Liver (tissue), 9 donors: Measurements from ENCODE around the gene CHADL. TPM values are rescaled to one million over a fixed set of nuclear protein-coding genes. Genes with fewer than 3 reads are reported as not detected.

Experiments
- DNase-seq: peaks from one replicate; pipeline ENCODE4 v3.0.0-alpha.2; 2017; ENCODE audit warnings: low spot score
- H3K27ac ChIP-seq, 2 donors: one replicate each; pipeline ENCODE4 v1.7.0; 2013; ENCODE audit warnings: inconsistent platforms in 2 of 2, low read length in 2 of 2, control low read depth in 1 of 2, low read depth in 1 of 2, mild to moderate bottlenecking in 1 of 2
- H3K27me3 ChIP-seq, 4 donors: one replicate each; pipeline versions ENCODE4 v1.6.1 to v1.7.0; 2013; ENCODE audit warnings: low read length in 3 of 4, inconsistent platforms in 1 of 4, mild to moderate bottlenecking in 1 of 4, moderate library complexity in 1 of 4; ENCODE audit not compliant: control insufficient read depth in 4 of 4, insufficient read depth in 4 of 4
- H3K36me3 ChIP-seq, 4 donors: one replicate each; pipeline versions ENCODE4 v1.6.1 to v1.7.0; 2013; ENCODE audit warnings: low read length in 3 of 4, mild to moderate bottlenecking in 3 of 4, low read depth in 1 of 4, moderate library complexity in 1 of 4; ENCODE audit not compliant: control insufficient read depth in 4 of 4, insufficient read depth in 3 of 4
- H3K4me1 ChIP-seq, 4 donors: one replicate each; pipeline versions ENCODE4 v1.6.1 to v1.7.0; 2013; ENCODE audit warnings: low read length in 3 of 4, mild to moderate bottlenecking in 3 of 4, moderate library complexity in 1 of 4; ENCODE audit not compliant: control insufficient read depth in 4 of 4, insufficient read depth in 4 of 4
- H3K4me3 ChIP-seq, 3 donors: one replicate each; pipeline versions ENCODE4 v1.6.1 to v1.7.0; 2013; ENCODE audit warnings: low read length in 3 of 3, control low read depth in 1 of 3, low read depth in 1 of 3, mild to moderate bottlenecking in 1 of 3
- H3K9ac ChIP-seq, 2 donors: one replicate each; pipeline ENCODE4 v1.7.0; 2013; ENCODE audit warnings: low read length in 2 of 2, mild to moderate bottlenecking in 2 of 2, moderate library complexity in 2 of 2, control low read depth in 1 of 2, low read depth in 1 of 2
- H3K9me3 ChIP-seq, 4 donors: one replicate each; pipeline versions ENCODE4 v1.6.1 to v1.7.0; 2013; ENCODE audit warnings: low read length in 3 of 4; ENCODE audit not compliant: control insufficient read depth in 4 of 4
- EGR1 ChIP-seq, 2 donors: IDR thresholded peaks; 2 replicates each; pipeline ENCODE4 v1.6.1; 2016 to 2018; ENCODE audit warnings: antibody characterized with exemption in 2 of 2, low read depth in 2 of 2
- FOXA1 ChIP-seq: IDR thresholded peaks from 2 replicates; pipeline ENCODE4 v1.6.1; 2016; ENCODE audit warnings: antibody characterized with exemption
- GABPA ChIP-seq, 2 donors: IDR thresholded peaks in 1 of 2; conservative IDR thresholded peaks in 1 of 2; 2 replicates each; pipeline ENCODE4 v1.6.1; 2016; ENCODE audit warnings: antibody characterized with exemption in 2 of 2, mild to moderate bottlenecking in 1 of 2, moderate library complexity in 1 of 2
- HNF4A ChIP-seq, 2 donors: conservative IDR thresholded peaks; 2 replicates each; pipeline ENCODE4 v1.6.1; 2016; ENCODE audit warnings: antibody characterized with exemption in 2 of 2, mild to moderate bottlenecking in 2 of 2
- JUND ChIP-seq, 2 donors: IDR thresholded peaks; 2 replicates each; pipeline ENCODE4 v1.6.1; 2016; ENCODE audit warnings: antibody characterized with exemption in 2 of 2
- NR2F2 ChIP-seq: IDR thresholded peaks from 2 replicates; pipeline ENCODE4 v1.6.1; 2016; ENCODE audit warnings: antibody characterized with exemption
- RAD21 ChIP-seq, 2 donors: IDR thresholded peaks; 2 replicates each; pipeline ENCODE4 v1.6.1; 2016; ENCODE audit warnings: antibody characterized with exemption in 2 of 2, mild to moderate bottlenecking in 2 of 2
- RXRA ChIP-seq, 2 donors: IDR thresholded peaks; 2 replicates each; pipeline ENCODE4 v1.6.1; 2017 to 2018; ENCODE audit warnings: antibody characterized with exemption in 2 of 2, mild to moderate bottlenecking in 1 of 2
- SP1 ChIP-seq: IDR thresholded peaks from 2 replicates; pipeline ENCODE4 v1.6.1; 2018; ENCODE audit warnings: antibody characterized with exemption, mild to moderate bottlenecking
- YY1 ChIP-seq: IDR thresholded peaks from 2 replicates; pipeline ENCODE4 v1.6.1; 2016; ENCODE audit warnings: antibody characterized with exemption, mild to moderate bottlenecking
- WGBS: extraction: QIAGEN DNeasy Blood & Tissue Kit; methylation state at CpG from one replicate; pipeline ENCODE4 v1.1.7; 2013; 5-methylcytosine and 5-hydroxymethylcytosine counted together
- polyA plus RNA-seq, 2 donors: library from polyadenylated mRNA; stranded (reverse) in 1 of 2; unstranded in 1 of 2; fragments of 200-250 nt in 1 of 2; fragments of >200 nt in 1 of 2; fragmentation: Nextera tagmentation in 1 of 2; extraction: Ambion mirVana in 1 of 2; gene quantifications; one replicate each; pipeline versions ENCODE4 v1.2.1 to v1.2.3, GENCODE V29; 2013 to 2015
- total RNA-seq, 2 donors: library from RNA; depleted of rRNA; stranded (reverse); fragments of >200 nt; gene quantifications; one replicate each; pipeline ENCODE4 v1.2.3, GENCODE V29; 2014
- TF ChIP-seq, protein P1 (sequence below): IDR thresholded peaks from 2 replicates; pipeline ENCODE4 v1.6.1; 2016; ENCODE audit warnings: antibody characterized with exemption
- TF ChIP-seq, protein P2 (sequence below): IDR thresholded peaks from 2 replicates; pipeline ENCODE4 v1.6.1; 2016; ENCODE audit warnings: antibody characterized with exemption, mild to moderate bottlenecking
- TF ChIP-seq, protein P3 (sequence below): IDR thresholded peaks from 2 replicates; pipeline ENCODE4 v1.6.1; 2016; ENCODE audit warnings: antibody characterized with exemption
- TF ChIP-seq, protein P4 (sequence below): IDR thresholded peaks from 2 replicates; pipeline ENCODE4 v1.6.1; 2016; ENCODE audit warnings: antibody characterized with exemption
- donor health status: healthy.
- donor health status: healthy.
- donor health status: healthy.
- donor health status: healthy.
- donor health status: healthy.

The CHADL gene
- total and polyA plus RNA-seq, 4 donors: 0.51 to 1.0 (median 0.62) TPM

DNA sequence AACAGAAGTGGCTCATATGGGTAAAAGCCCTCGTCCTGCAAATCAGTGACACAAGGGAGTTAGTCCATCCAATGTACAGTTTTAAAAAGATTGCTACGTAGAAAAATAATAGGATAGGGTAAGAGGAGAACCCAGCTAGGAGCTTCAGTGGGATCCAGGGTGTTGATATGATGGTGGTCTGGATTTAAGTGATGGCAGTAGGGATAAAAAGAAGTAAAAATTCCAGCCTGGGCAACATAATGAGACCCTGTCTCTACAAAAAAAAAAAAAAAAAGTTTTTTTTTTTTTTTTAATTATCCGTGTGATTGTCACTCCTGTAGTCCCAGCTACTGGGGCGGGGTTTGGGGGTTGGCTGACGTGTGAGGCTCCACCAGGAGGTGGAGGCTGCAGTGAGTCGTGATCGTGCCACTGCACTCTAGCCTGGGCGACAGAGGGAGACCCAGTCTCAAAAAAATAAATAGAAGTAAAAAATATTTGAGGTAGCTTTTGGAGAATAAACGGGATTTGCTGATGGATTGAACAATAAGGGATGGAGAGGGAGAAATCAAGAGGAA, 42.6 kb downstream of the CHADL start:
- DNase-seq: no peak
- WGBS: 7% methylated on average over 9 of the region's 9 CpGs

DNA sequence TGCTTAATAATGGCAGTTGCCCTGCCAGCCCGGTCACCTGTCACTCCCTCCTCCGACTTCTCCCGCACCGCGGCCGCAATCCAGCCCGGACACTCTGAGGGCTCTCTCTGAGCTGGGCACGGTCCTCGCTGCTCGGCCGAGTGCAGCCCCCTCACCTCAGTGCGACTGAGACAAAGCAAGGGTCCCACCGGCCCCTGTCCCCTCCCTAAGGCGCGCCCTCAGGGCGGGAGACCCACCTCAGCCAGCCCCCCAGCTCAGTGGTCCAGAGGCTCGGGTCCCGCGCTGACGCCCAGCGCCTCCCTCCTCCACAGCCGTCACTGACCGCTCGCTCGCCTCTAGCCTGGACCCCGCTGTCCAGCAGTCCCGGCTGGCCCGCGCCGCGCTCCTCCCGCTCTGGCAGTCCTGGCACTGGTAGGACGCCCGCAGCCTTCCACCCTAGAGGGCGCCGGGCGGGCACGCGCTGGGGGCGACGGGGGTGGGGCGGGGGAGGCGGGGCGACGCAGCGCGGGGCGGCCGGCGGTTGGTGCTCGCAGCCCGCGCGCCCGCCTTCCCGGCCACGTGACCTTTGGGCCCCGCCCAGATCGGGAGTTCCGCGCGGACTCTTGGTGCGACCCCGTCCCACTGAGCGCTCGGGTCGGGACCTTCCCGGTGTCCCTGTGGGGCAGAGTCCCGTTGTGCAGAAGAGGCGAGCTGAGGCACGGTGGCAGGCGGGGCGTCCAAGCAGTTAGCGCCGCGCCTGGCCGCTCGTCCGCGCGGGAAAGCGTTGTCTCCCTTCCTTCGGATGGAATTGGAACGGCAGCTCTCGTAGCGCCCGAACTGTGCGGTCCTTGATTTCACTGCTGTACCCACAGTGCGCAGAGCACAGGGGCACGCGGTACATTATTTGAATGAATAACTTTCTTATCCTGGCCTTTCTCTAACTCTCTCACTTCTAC, 43.4 kb downstream of the CHADL start:
- peak overlapping the region; percentile 74 to 75 for H3K27ac ChIP-seq
- H3K4me1 ChIP-seq: peaks cover 6 to 24% (median 18%) of the 10 kb centered on the region in 4 donors
- no peaks in the 10 kb centered on the region for H3K9me3 ChIP-seq
- TF ChIP-seq, protein P1, sequence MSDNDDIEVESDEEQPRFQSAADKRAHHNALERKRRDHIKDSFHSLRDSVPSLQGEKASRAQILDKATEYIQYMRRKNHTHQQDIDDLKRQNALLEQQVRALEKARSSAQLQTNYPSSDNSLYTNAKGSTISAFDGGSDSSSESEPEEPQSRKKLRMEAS: no peak
- TF ChIP-seq EGR1 (IDR thresholded peaks at IDR 0.05; ENCODE audit: low read depth in 2 of 2): no peak
- TF ChIP-seq, protein P2, sequence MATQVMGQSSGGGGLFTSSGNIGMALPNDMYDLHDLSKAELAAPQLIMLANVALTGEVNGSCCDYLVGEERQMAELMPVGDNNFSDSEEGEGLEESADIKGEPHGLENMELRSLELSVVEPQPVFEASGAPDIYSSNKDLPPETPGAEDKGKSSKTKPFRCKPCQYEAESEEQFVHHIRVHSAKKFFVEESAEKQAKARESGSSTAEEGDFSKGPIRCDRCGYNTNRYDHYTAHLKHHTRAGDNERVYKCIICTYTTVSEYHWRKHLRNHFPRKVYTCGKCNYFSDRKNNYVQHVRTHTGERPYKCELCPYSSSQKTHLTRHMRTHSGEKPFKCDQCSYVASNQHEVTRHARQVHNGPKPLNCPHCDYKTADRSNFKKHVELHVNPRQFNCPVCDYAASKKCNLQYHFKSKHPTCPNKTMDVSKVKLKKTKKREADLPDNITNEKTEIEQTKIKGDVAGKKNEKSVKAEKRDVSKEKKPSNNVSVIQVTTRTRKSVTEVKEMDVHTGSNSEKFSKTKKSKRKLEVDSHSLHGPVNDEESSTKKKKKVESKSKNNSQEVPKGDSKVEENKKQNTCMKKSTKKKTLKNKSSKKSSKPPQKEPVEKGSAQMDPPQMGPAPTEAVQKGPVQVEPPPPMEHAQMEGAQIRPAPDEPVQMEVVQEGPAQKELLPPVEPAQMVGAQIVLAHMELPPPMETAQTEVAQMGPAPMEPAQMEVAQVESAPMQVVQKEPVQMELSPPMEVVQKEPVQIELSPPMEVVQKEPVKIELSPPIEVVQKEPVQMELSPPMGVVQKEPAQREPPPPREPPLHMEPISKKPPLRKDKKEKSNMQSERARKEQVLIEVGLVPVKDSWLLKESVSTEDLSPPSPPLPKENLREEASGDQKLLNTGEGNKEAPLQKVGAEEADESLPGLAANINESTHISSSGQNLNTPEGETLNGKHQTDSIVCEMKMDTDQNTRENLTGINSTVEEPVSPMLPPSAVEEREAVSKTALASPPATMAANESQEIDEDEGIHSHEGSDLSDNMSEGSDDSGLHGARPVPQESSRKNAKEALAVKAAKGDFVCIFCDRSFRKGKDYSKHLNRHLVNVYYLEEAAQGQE: peak; percentile 82
- peak; percentile 65 to 76 for TF ChIP-seq HNF4A (conservative IDR thresholded peaks at IDR 0.05)
- DNase-seq: peak; percentile 87
- peak overlapping the region; percentile 68 to 97 (median 86) for H3K4me3 ChIP-seq
- H3K9ac ChIP-seq: peak overlapping the region; percentile 61 to 79
- H3K36me3 ChIP-seq: peaks cover 0 to 6% (median 3%) of the 10 kb centered on the region in 4 donors
- under 1% methylated on average over 91 of the region's 91 CpGs for WGBS
- no peaks in the 10 kb centered on the region for H3K27me3 ChIP-seq

More for the DNA sequence above, 42.6 kb downstream of the CHADL start:
- peaks cover 0 to 6% (median 1%) of the 10 kb centered on the region in 4 donors for H3K36me3 ChIP-seq
- H3K9ac ChIP-seq: no peak overlapping the region
- H3K9me3 ChIP-seq: no peaks in the 10 kb centered on the region
- peak overlapping the region; percentile 68 to 97 (median 86) for H3K4me3 ChIP-seq
- TF ChIP-seq RAD21 (IDR thresholded peaks at IDR 0.05): peak in 1 of 2 donors; percentile 3
- TF ChIP-seq, protein P1: no peak
- peak overlapping the region; percentile 51 to 56 for H3K27ac ChIP-seq
- H3K27me3 ChIP-seq: no peaks in the 10 kb centered on the region
- H3K4me1 ChIP-seq: peaks cover 6 to 24% (median 18%) of the 10 kb centered on the region in 4 donors

DNA sequence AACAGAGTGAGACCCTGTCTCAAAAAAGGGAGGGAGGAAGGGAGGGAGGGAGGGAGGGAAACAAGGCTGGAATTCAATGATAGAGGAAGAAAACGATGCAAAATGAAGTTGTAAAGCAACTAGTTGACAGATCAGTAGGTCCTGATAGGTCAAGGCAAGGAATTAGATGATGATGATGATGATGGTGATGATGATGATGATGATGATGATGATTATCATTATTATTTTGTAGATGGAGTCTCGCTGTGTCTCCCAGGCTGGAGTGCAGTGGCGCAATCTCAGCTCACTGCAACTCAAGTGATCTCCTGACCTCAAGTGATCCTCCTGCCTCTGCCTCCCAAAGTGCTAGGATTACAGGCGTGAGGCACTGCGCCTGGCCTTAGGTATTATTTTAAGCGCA, 46.9 kb downstream of the CHADL start:
- H3K36me3 ChIP-seq: peaks cover 0 to 6% (median 3%) of the 10 kb centered on the region in 4 donors
- no peak overlapping the region for H3K27ac ChIP-seq
- H3K9me3 ChIP-seq: no peaks in the 10 kb centered on the region
- no peak for DNase-seq
- H3K9ac ChIP-seq: no peak overlapping the region
- no peak overlapping the region for H3K4me3 ChIP-seq
- no peaks in the 10 kb centered on the region for H3K27me3 ChIP-seq
- WGBS: 96% methylated on average over 6 of the region's 6 CpGs
- H3K4me1 ChIP-seq: peaks cover 6 to 24% (median 18%) of the 10 kb centered on the region in 4 donors
- TF ChIP-seq RAD21 (IDR thresholded peaks at IDR 0.05): no peak
- no peak for TF ChIP-seq JUND (IDR thresholded peaks at IDR 0.05)
- TF ChIP-seq, protein P3, sequence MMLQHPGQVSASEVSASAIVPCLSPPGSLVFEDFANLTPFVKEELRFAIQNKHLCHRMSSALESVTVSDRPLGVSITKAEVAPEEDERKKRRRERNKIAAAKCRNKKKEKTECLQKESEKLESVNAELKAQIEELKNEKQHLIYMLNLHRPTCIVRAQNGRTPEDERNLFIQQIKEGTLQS: no peak
- TF ChIP-seq SP1: no peak
- TF ChIP-seq, protein P4, sequence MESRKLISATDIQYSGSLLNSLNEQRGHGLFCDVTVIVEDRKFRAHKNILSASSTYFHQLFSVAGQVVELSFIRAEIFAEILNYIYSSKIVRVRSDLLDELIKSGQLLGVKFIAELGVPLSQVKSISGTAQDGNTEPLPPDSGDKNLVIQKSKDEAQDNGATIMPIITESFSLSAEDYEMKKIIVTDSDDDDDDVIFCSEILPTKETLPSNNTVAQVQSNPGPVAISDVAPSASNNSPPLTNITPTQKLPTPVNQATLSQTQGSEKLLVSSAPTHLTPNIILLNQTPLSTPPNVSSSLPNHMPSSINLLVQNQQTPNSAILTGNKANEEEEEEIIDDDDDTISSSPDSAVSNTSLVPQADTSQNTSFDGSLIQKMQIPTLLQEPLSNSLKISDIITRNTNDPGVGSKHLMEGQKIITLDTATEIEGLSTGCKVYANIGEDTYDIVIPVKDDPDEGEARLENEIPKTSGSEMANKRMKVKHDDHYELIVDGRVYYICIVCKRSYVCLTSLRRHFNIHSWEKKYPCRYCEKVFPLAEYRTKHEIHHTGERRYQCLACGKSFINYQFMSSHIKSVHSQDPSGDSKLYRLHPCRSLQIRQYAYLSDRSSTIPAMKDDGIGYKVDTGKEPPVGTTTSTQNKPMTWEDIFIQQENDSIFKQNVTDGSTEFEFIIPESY: no peak
- no peak for TF ChIP-seq HNF4A (conservative IDR thresholded peaks at IDR 0.05)
- TF ChIP-seq FOXA1: no peak
- TF ChIP-seq YY1: no peak
- TF ChIP-seq, protein P2: no peak
- no peak for TF ChIP-seq NR2F2
- TF ChIP-seq RXRA (IDR thresholded peaks at IDR 0.05): no peak
- TF ChIP-seq GABPA (IDR thresholded peaks at IDR 0.05 in 1 of 2, conservative IDR thresholded peaks at IDR 0.05 in 1 of 2): no peak
